ENCODE results near the gene DCLK1. TPM values are rescaled to one million over a fixed set of nuclear protein-coding genes. Genes with fewer than 3 reads are reported as not detected.

Gene DCLK1
- total RNA-seq, 1 donor from 2014 or later, result 9.1 TPM

DNA sequence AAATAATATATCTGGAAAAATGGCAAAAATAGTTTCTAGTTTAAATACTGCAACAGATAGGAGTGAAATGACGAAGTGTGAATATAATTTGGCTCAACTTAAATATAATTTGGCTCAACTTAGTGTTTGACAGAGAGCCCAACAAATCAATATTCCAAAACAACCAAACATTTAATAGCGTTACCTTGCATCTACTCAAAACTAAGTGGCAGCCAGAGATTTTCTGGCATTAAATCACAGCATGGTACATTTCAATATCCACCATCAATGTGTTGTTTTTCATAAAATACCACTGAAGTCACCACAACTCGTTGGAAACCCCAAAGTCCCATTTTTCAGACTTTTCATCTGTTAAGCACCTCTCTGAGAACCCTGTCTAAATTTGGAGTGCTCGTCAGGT is 69.6 kb downstream of the DCLK1 start:
- DNase-seq (ENCODE audit: extremely low spot score, unreplicated experiment), result no peak
- Mint-ChIP-seq H3K27ac (ENCODE audit: unreplicated experiment) (no peak overlapping the region), H3K36me3 (ENCODE audit: unreplicated experiment) (no peaks in the 10 kb centered on the region), H3K4me3 (ENCODE audit: unreplicated experiment) (no peak overlapping the region), H3K9me3 (ENCODE audit: unreplicated experiment) (no peaks in the 10 kb centered on the region), H3K4me1 (ENCODE audit: unreplicated experiment) (no peaks in the 10 kb centered on the region), H3K27me3 (ENCODE audit: unreplicated experiment) (peaks cover 17% of the 10 kb centered on the region)
- no peak for TF ChIP-seq CTCF (IDR thresholded peaks at IDR 0.05)

DNA sequence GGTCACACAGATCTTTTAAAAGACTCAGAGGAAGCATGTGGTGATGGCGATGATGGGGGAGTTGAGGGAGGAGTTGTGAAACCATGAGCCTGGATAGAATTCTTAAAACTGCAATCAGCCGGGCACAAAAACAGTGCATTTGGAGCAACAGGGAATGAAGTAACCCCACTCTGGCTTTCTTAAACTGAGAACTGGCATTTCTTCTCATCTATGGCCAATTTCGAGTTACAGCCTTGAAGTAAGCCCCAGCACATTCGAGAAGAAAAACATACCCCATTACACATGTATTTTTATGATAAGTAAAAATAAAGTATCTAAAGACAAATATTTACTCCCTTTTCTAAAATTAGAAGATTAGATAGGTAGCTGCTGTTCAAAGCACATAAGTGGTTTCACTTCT is 70.1 kb downstream of the DCLK1 start:
- Mint-ChIP-seq H3K9me3 (ENCODE audit: unreplicated experiment) (no peaks in the 10 kb centered on the region), H3K4me3 (ENCODE audit: unreplicated experiment) (no peak overlapping the region), H3K27me3 (ENCODE audit: unreplicated experiment) (peaks cover 17% of the 10 kb centered on the region), H3K27ac (ENCODE audit: unreplicated experiment) (no peak overlapping the region), H3K36me3 (ENCODE audit: unreplicated experiment) (no peaks in the 10 kb centered on the region), H3K4me1 (ENCODE audit: unreplicated experiment) (no peaks in the 10 kb centered on the region)
- no peak for TF ChIP-seq CTCF (IDR thresholded peaks at IDR 0.05)
- no peak for DNase-seq (ENCODE audit: extremely low spot score, unreplicated experiment)

DNA sequence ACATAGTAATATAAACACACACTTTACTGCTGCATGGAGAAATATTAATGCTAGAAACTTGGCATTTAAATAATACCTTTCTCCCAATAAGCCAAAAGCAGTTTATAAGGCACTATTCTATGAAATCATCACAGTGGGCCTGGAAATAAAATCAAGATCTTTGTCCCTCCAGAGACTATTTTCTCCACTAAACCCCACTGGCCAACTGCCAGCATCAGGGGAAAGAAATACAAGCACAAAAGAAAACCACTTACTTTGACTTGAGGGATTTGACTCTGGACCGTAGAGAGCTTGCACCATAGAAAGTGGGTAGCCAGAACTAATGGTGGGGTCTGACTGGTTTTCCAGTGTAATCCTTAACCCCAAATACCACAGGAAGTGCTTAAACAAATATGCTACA is 71.9 kb downstream of the DCLK1 start:
- H3K27ac Mint-ChIP-seq (ENCODE audit: unreplicated experiment), result no peak overlapping the region
- H3K9me3 Mint-ChIP-seq (ENCODE audit: unreplicated experiment), result no peaks in the 10 kb centered on the region
- no peaks in the 10 kb centered on the region for H3K4me1 Mint-ChIP-seq (ENCODE audit: unreplicated experiment)
- TF ChIP-seq CTCF (IDR thresholded peaks at IDR 0.05), result no peak
- no peak for DNase-seq (ENCODE audit: extremely low spot score, unreplicated experiment)
- H3K36me3 Mint-ChIP-seq (ENCODE audit: unreplicated experiment), result no peaks in the 10 kb centered on the region
- H3K4me3 Mint-ChIP-seq (ENCODE audit: unreplicated experiment), result no peak overlapping the region
- peaks cover 17% of the 10 kb centered on the region for H3K27me3 Mint-ChIP-seq (ENCODE audit: unreplicated experiment)

- Mint-ChIP-seq H3K4me1 (ENCODE audit: unreplicated experiment) (no peaks in the 10 kb centered on the region), H3K4me3 (ENCODE audit: unreplicated experiment) (no peak overlapping the region), H3K9me3 (ENCODE audit: unreplicated experiment) (no peaks in the 10 kb centered on the region), H3K27me3 (ENCODE audit: unreplicated experiment) (peaks cover 19% of the 10 kb centered on the region), H3K36me3 (ENCODE audit: unreplicated experiment) (no peaks in the 10 kb centered on the region), H3K27ac (ENCODE audit: unreplicated experiment) (no peak overlapping the region)
- no peak for DNase-seq (ENCODE audit: extremely low spot score, unreplicated experiment)
- no peak for TF ChIP-seq CTCF (IDR thresholded peaks at IDR 0.05)
These were observed 73.1 kb downstream of the DCLK1 start for GRCh38 chr13:36058116-36058515.

GRCh38 chr13:36057547-36057946 is 73.6 kb downstream of the DCLK1 start:
- no peaks in the 10 kb centered on the region for H3K4me1 Mint-ChIP-seq (ENCODE audit: unreplicated experiment)
- H3K9me3 Mint-ChIP-seq (ENCODE audit: unreplicated experiment), result no peaks in the 10 kb centered on the region
- H3K27ac Mint-ChIP-seq (ENCODE audit: unreplicated experiment), result no peak overlapping the region
- no peak for TF ChIP-seq CTCF (IDR thresholded peaks at IDR 0.05)
- no peak overlapping the region for H3K4me3 Mint-ChIP-seq (ENCODE audit: unreplicated experiment)
- peaks cover 21% of the 10 kb centered on the region for H3K27me3 Mint-ChIP-seq (ENCODE audit: unreplicated experiment)
- H3K36me3 Mint-ChIP-seq (ENCODE audit: unreplicated experiment), result no peaks in the 10 kb centered on the region
- no peak for DNase-seq (ENCODE audit: extremely low spot score, unreplicated experiment)
